ENCODE data around the gene RITA1. TPM values are rescaled to one million over a fixed set of nuclear protein-coding genes. Genes with fewer than 3 reads are reported as not detected.

Gene RITA1
- total RNA-seq, 4 donors from 2014 or later = 14.7 to 21.7 (median 16.9) TPM

- Histone ChIP-seq H3K27ac (no peak overlapping the region), H3K4me1 (peaks cover 14% of the 10 kb centered on the region), H3K4me3 (no peak overlapping the region), H3K36me3 (peaks cover 13% of the 10 kb centered on the region), H3K9me3 (no peaks in the 10 kb centered on the region), H3K27me3 (no peaks in the 10 kb centered on the region)
- no peak for DNase-seq (ENCODE audit: low spot score in 2 of 2)
- WGBS = 82% methylated on average over 4 of the region's 4 CpGs
- TF ChIP-seq POLR2A (IDR thresholded peaks at IDR 0.05) (no peak), EP300 (IDR thresholded peaks at IDR 0.05) (no peak), POLR2AphosphoS5 (IDR thresholded peaks at IDR 0.05) (no peak), CTCF (IDR thresholded peaks at IDR 0.05) (no peak)
Observed at GRCh38 chr12:113194971-113195391, 9.5 kb downstream of the RITA1 start.

GRCh38 chr12:113195598-113195997, 10.1 kb downstream of the RITA1 start:
- 94% methylated on average over 13 of the region's 13 CpGs for WGBS
- no peak for TF ChIP-seq CTCF (IDR thresholded peaks at IDR 0.05)
- H3K27ac ChIP-seq = no peak overlapping the region
- H3K9me3 ChIP-seq = no peaks in the 10 kb centered on the region
- H3K36me3 ChIP-seq = peaks cover 13% of the 10 kb centered on the region
- DNase-seq (ENCODE audit: low spot score in 2 of 2) = no peak
- no peak overlapping the region for H3K4me3 ChIP-seq
- no peaks in the 10 kb centered on the region for H3K27me3 ChIP-seq
- H3K4me1 ChIP-seq = peaks cover 14% of the 10 kb centered on the region

GRCh38 chr12:113196582-113196981, 11.1 kb downstream of the RITA1 start:
- Histone ChIP-seq H3K9me3 (no peaks in the 10 kb centered on the region), H3K27me3 (no peaks in the 10 kb centered on the region), H3K27ac (no peak overlapping the region), H3K4me1 (peaks cover 14% of the 10 kb centered on the region), H3K4me3 (no peak overlapping the region), H3K36me3 (peaks cover 6% of the 10 kb centered on the region)
- DNase-seq (ENCODE audit: low spot score in 2 of 2) = no peak
- TF ChIP-seq CTCF (IDR thresholded peaks at IDR 0.05) = no peak
- TF ChIP-seq POLR2A (IDR thresholded peaks at IDR 0.05) = no peak
- no peak for TF ChIP-seq EP300 (IDR thresholded peaks at IDR 0.05)
- no peak for TF ChIP-seq POLR2AphosphoS5 (IDR thresholded peaks at IDR 0.05)
- 53% methylated on average over 5 of the region's 7 CpGs for WGBS

- TF ChIP-seq CTCF (IDR thresholded peaks at IDR 0.05) = peak; percentile 15 to 61
- TF ChIP-seq EP300 (IDR thresholded peaks at IDR 0.05) = no peak
- 15% methylated on average over 4 of the region's 4 CpGs for WGBS
- DNase-seq (ENCODE audit: low spot score in 2 of 2) = peak in 1 of 2 donors; percentile 83
Observed at GRCh38 chr12:113196990-113197389, 11.5 kb downstream of the RITA1 start.

GRCh38 chr12:113197518-113198077, 12.1 kb downstream of the RITA1 start:
- no peaks in the 10 kb centered on the region for H3K9me3 ChIP-seq
- H3K4me1 ChIP-seq = peaks cover 14% of the 10 kb centered on the region
- TF ChIP-seq CTCF (IDR thresholded peaks at IDR 0.05) = no peak
- TF ChIP-seq EP300 (IDR thresholded peaks at IDR 0.05) = no peak
- no peak for TF ChIP-seq POLR2AphosphoS5 (IDR thresholded peaks at IDR 0.05)
- TF ChIP-seq POLR2A (IDR thresholded peaks at IDR 0.05) = no peak
- no peak overlapping the region for H3K27ac ChIP-seq
- DNase-seq (ENCODE audit: low spot score in 2 of 2) = no peak
- no peaks in the 10 kb centered on the region for H3K27me3 ChIP-seq
- no peak overlapping the region for H3K4me3 ChIP-seq
- no peaks in the 10 kb centered on the region for H3K36me3 ChIP-seq
- WGBS = 98% methylated on average over 8 of the region's 8 CpGs

More at GRCh38 chr12:113196990-113197389, 11.5 kb downstream of the RITA1 start:
- Histone ChIP-seq H3K36me3 (peaks cover 2% of the 10 kb centered on the region), H3K4me1 (peaks cover 14% of the 10 kb centered on the region), H3K27me3 (no peaks in the 10 kb centered on the region), H3K9me3 (no peaks in the 10 kb centered on the region), H3K4me3 (no peak overlapping the region), H3K27ac (no peak overlapping the region)

Data from suprapubic skin (tissue), 4 donors.